Endothelial cell of umbilical vein (primary cell): ENCODE measurements around the gene TBX5.

ENCODE experiments used
- CTCF ChIP-seq, 2 donors: IDR thresholded peaks; 1 replicate in 1 of 2; 2 replicates in 1 of 2; pipeline ENCODE4 v1.5.1; 2011; ENCODE audit warnings: low read length in 2 of 2, mild to moderate bottlenecking in 2 of 2, moderate library complexity in 2 of 2, control low read depth in 1 of 2, inconsistent platforms in 1 of 2, low read depth in 1 of 2; ENCODE audit not compliant: insufficient read depth in 1 of 2; ENCODE audit errors: extremely low read depth in 1 of 2
- EZH2 ChIP-seq: IDR thresholded peaks from 2 replicates; pipeline ENCODE4 v1.6.1; 2012; ENCODE audit warnings: borderline replicate concordance, low read depth, mild to moderate bottlenecking, moderate library complexity, low read length, inconsistent platforms; ENCODE audit not compliant: severe bottlenecking
- FOS ChIP-seq: IDR thresholded peaks from 2 replicates; pipeline ENCODE4 v1.6.1; 2011; ENCODE audit warnings: mild to moderate bottlenecking, low read length, moderate library complexity, borderline replicate concordance; ENCODE audit not compliant: insufficient read depth
- GATA2 ChIP-seq: IDR thresholded peaks from 2 replicates; pipeline ENCODE4 v1.7.0; 2011; ENCODE audit warnings: low read depth, mild to moderate bottlenecking, moderate library complexity, mixed read lengths, low read length; ENCODE audit not compliant: insufficient read length, insufficient read depth
- JUN ChIP-seq: IDR thresholded peaks from 2 replicates; pipeline ENCODE4 v1.6.1; 2011; ENCODE audit warnings: borderline replicate concordance, low read depth; ENCODE audit not compliant: insufficient read length, insufficient read depth
- POLR2A ChIP-seq: IDR thresholded peaks from 2 replicates; pipeline ENCODE4 v1.6.1; 2012; ENCODE audit warnings: low read depth, mild to moderate bottlenecking, control low read depth, low read length
- POLR2AphosphoS5 ChIP-seq: IDR thresholded peaks from 2 replicates; pipeline ENCODE4 v1.6.1; 2012; ENCODE audit warnings: low read depth, mild to moderate bottlenecking, control low read depth, low read length, moderate library complexity; ENCODE audit not compliant: insufficient read depth
- TF ChIP-seq, protein P1 (sequence below): IDR thresholded peaks from 2 replicates; pipeline ENCODE4 v1.6.1; 2011; ENCODE audit not compliant: insufficient read depth, insufficient read length

DNA sequence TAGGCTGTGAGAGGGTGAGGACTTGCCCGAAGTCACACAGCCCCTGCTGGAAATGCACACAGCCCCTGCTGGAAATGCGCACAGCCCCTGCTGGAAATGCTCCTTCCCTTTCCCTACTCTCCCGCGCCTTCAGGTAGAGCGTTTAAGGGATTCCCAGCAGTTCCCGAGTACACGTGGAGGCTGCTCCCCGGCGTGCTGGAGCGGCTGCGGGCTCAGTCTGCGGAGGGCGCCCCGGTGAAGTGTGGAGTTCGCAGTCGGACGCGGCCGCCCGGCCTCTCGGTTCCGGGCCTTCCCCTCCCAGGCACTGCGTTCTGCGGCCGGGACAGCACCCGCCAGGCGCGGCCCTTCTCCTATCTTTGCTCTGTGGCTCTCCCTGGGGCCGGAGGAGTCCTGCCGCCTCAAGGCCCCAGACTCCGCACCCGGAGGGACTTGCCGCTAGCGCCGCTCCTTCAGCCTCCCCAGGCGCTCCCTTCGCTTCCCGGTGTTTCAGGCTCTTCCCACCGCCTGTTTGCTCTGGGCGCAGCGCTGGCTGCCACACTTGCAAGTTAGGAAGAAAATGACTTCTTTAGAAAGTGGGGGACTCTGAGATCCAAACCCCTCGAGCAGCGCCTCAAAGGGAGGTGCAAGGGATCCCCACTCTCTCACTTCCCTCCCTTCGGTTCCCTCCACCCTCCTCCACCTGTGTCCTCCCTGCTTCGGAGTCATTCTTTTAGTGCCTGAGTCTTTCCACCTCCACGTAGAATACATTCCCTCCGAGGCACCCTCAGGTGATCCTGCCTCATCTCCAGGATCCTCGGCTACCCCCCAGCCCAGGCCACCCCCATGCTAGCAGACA lies 8.3 kb upstream of the TBX5 start:
- TF ChIP-seq CTCF (IDR thresholded peaks at IDR 0.05; ENCODE audit: extremely low read depth in 1 of 2, insufficient read depth in 1 of 2, low read depth in 1 of 2, low read length in 2 of 2) = no peak
- no peak for TF ChIP-seq EZH2
- no peak for TF ChIP-seq POLR2A
- TF ChIP-seq GATA2 = no peak
- TF ChIP-seq POLR2AphosphoS5 = no peak
- TF ChIP-seq JUN = no peak
- TF ChIP-seq, protein P1, sequence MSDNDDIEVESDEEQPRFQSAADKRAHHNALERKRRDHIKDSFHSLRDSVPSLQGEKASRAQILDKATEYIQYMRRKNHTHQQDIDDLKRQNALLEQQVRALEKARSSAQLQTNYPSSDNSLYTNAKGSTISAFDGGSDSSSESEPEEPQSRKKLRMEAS = no peak
- no peak for TF ChIP-seq FOS
